Erythroblast (primary cell): ENCODE measurements around the gene WRNIP1.

Source experiments
- GATA1 ChIP-seq: IDR thresholded peaks from 2 replicates; pipeline ENCODE4 v1.6.1; 2011; ENCODE audit warnings: low read depth, mild to moderate bottlenecking, control low read depth, low read length, moderate library complexity
- POLR2A ChIP-seq: IDR thresholded peaks from 2 replicates; pipeline ENCODE4 v1.6.1; 2011; ENCODE audit warnings: mild to moderate bottlenecking, low read length

DNA sequence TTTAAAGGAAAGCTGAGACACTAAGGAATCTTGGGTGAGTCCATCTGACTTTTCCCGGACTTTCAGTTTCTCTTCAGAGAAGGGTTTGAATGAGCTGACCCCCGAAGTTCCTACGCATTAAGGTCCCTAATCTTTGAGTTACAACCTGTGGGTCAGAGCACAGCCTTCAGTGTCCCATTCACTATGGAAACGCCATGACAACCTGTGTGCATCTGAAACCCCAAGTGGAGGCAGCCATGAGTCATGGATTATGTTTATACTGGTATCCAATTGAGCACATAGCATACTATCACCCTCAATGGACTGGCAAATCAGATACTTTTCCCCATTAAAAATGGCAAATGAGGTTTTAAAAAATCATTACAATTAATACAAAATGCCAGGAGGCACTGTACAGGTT lies 25.9 kb upstream of the WRNIP1 start:
- TF ChIP-seq POLR2A (no peak), GATA1 (no peak)
